Liver (tissue), 9 donors: ENCODE results near the gene MFSD1. TPM values are rescaled to one million over a fixed set of nuclear protein-coding genes. Genes with fewer than 3 reads are reported as not detected.

Experiments used
- DNase-seq: peaks from one replicate; pipeline ENCODE4 v3.0.0-alpha.2; 2017; ENCODE audit warnings: low spot score
- H3K27ac ChIP-seq, 2 donors: one replicate each; pipeline ENCODE4 v1.7.0; 2013; ENCODE audit warnings: inconsistent platforms in 2 of 2, low read length in 2 of 2, control low read depth in 1 of 2, low read depth in 1 of 2, mild to moderate bottlenecking in 1 of 2
- H3K27me3 ChIP-seq, 4 donors: one replicate each; pipeline versions ENCODE4 v1.6.1 to v1.7.0; 2013; ENCODE audit warnings: low read length in 3 of 4, inconsistent platforms in 1 of 4, mild to moderate bottlenecking in 1 of 4, moderate library complexity in 1 of 4; ENCODE audit not compliant: control insufficient read depth in 4 of 4, insufficient read depth in 4 of 4
- H3K36me3 ChIP-seq, 4 donors: one replicate each; pipeline versions ENCODE4 v1.6.1 to v1.7.0; 2013; ENCODE audit warnings: low read length in 3 of 4, mild to moderate bottlenecking in 3 of 4, low read depth in 1 of 4, moderate library complexity in 1 of 4; ENCODE audit not compliant: control insufficient read depth in 4 of 4, insufficient read depth in 3 of 4
- H3K4me1 ChIP-seq, 4 donors: one replicate each; pipeline versions ENCODE4 v1.6.1 to v1.7.0; 2013; ENCODE audit warnings: low read length in 3 of 4, mild to moderate bottlenecking in 3 of 4, moderate library complexity in 1 of 4; ENCODE audit not compliant: control insufficient read depth in 4 of 4, insufficient read depth in 4 of 4
- H3K4me3 ChIP-seq, 3 donors: one replicate each; pipeline versions ENCODE4 v1.6.1 to v1.7.0; 2013; ENCODE audit warnings: low read length in 3 of 3, control low read depth in 1 of 3, low read depth in 1 of 3, mild to moderate bottlenecking in 1 of 3
- H3K9ac ChIP-seq, 2 donors: one replicate each; pipeline ENCODE4 v1.7.0; 2013; ENCODE audit warnings: low read length in 2 of 2, mild to moderate bottlenecking in 2 of 2, moderate library complexity in 2 of 2, control low read depth in 1 of 2, low read depth in 1 of 2
- H3K9me3 ChIP-seq, 4 donors: one replicate each; pipeline versions ENCODE4 v1.6.1 to v1.7.0; 2013; ENCODE audit warnings: low read length in 3 of 4; ENCODE audit not compliant: control insufficient read depth in 4 of 4
- FOXA1 ChIP-seq: IDR thresholded peaks from 2 replicates; pipeline ENCODE4 v1.6.1; 2016; ENCODE audit warnings: antibody characterized with exemption
- FOXA2 ChIP-seq: IDR thresholded peaks from 2 replicates; pipeline ENCODE4 v1.6.1; 2016; ENCODE audit warnings: antibody characterized with exemption
- HNF4A ChIP-seq, 2 donors: conservative IDR thresholded peaks; 2 replicates each; pipeline ENCODE4 v1.6.1; 2016; ENCODE audit warnings: antibody characterized with exemption in 2 of 2, mild to moderate bottlenecking in 2 of 2
- HNF4G ChIP-seq: IDR thresholded peaks from 2 replicates; pipeline ENCODE4 v1.6.1; 2016; ENCODE audit warnings: antibody characterized with exemption
- RAD21 ChIP-seq, 2 donors: IDR thresholded peaks; 2 replicates each; pipeline ENCODE4 v1.6.1; 2016; ENCODE audit warnings: antibody characterized with exemption in 2 of 2, mild to moderate bottlenecking in 2 of 2
- REST ChIP-seq: IDR thresholded peaks from 2 replicates; pipeline ENCODE4 v1.6.1; 2016; ENCODE audit warnings: antibody characterized with exemption, mild to moderate bottlenecking
- RXRA ChIP-seq, 2 donors: IDR thresholded peaks; 2 replicates each; pipeline ENCODE4 v1.6.1; 2017 to 2018; ENCODE audit warnings: antibody characterized with exemption in 2 of 2, mild to moderate bottlenecking in 1 of 2
- SP1 ChIP-seq: IDR thresholded peaks from 2 replicates; pipeline ENCODE4 v1.6.1; 2018; ENCODE audit warnings: antibody characterized with exemption, mild to moderate bottlenecking
- YY1 ChIP-seq: IDR thresholded peaks from 2 replicates; pipeline ENCODE4 v1.6.1; 2016; ENCODE audit warnings: antibody characterized with exemption, mild to moderate bottlenecking
- WGBS: extraction: QIAGEN DNeasy Blood & Tissue Kit; methylation state at CpG from one replicate; pipeline ENCODE4 v1.1.7; 2013; 5-methylcytosine and 5-hydroxymethylcytosine counted together
- polyA plus RNA-seq, 2 donors: library from polyadenylated mRNA; stranded (reverse) in 1 of 2; unstranded in 1 of 2; fragments of 200-250 nt in 1 of 2; fragments of >200 nt in 1 of 2; fragmentation: Nextera tagmentation in 1 of 2; extraction: Ambion mirVana in 1 of 2; gene quantifications; one replicate each; pipeline versions ENCODE4 v1.2.1 to v1.2.3, GENCODE V29; 2013 to 2015
- total RNA-seq, 2 donors: library from RNA; depleted of rRNA; stranded (reverse); fragments of >200 nt; gene quantifications; one replicate each; pipeline ENCODE4 v1.2.3, GENCODE V29; 2014
- TF ChIP-seq, protein P1 (sequence below): IDR thresholded peaks from 2 replicates; pipeline ENCODE4 v1.6.1; 2016; ENCODE audit warnings: antibody characterized with exemption
- TF ChIP-seq, protein P2 (sequence below): fragments of 150-350 bp; IDR thresholded peaks from 2 replicates; pipeline ENCODE4 v1.5.1; 2017; ENCODE audit warnings: improper control_type of control experiment, low read depth, low read length; ENCODE audit not compliant: missing input control
- donor health status: healthy.
- donor health status: healthy.
- donor health status: healthy.
- donor health status: healthy.
- donor health status: healthy.

Gene MFSD1
- total and polyA plus RNA-seq, 4 donors = 30.4 to 84.7 (median 60.3) TPM

DNA sequence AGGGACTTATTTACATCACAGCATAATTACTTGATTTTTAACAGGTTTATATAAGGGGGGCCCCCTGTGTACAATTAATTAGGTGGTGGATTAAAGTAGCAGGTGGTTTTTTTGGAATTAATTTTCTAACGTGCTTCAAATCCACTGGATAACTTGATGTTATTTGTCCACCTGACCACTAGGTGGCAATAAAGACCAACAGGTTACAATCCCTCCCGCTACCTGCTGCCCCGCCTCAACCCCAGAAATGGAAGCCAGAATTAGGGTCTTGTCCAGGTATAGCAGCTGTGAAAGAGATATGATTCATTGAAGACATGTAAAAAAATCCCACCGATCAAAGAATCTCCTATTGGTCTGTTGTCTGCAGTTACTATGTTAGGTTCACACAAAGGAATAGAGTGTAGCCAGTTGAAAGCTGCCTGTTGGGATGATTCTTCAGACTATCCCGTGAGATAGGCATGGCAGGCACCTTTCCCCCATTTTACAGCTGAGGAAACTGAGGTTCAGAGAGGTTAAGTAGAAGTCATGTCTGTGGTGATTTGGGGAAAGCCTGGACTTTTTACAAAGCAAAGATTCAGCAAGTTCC lies 44.0 kb downstream of the MFSD1 start:
- H3K4me3 ChIP-seq = no peak overlapping the region
- TF ChIP-seq HNF4A (conservative IDR thresholded peaks at IDR 0.05) (no peak), YY1 (peak; percentile 43), HNF4G (no peak), RAD21 (IDR thresholded peaks at IDR 0.05) (peak; percentile 89 to 90), REST (no peak), FOXA1 (peak; percentile 5)
- TF ChIP-seq, protein P1, sequence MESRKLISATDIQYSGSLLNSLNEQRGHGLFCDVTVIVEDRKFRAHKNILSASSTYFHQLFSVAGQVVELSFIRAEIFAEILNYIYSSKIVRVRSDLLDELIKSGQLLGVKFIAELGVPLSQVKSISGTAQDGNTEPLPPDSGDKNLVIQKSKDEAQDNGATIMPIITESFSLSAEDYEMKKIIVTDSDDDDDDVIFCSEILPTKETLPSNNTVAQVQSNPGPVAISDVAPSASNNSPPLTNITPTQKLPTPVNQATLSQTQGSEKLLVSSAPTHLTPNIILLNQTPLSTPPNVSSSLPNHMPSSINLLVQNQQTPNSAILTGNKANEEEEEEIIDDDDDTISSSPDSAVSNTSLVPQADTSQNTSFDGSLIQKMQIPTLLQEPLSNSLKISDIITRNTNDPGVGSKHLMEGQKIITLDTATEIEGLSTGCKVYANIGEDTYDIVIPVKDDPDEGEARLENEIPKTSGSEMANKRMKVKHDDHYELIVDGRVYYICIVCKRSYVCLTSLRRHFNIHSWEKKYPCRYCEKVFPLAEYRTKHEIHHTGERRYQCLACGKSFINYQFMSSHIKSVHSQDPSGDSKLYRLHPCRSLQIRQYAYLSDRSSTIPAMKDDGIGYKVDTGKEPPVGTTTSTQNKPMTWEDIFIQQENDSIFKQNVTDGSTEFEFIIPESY = no peak
- TF ChIP-seq, protein P2, sequence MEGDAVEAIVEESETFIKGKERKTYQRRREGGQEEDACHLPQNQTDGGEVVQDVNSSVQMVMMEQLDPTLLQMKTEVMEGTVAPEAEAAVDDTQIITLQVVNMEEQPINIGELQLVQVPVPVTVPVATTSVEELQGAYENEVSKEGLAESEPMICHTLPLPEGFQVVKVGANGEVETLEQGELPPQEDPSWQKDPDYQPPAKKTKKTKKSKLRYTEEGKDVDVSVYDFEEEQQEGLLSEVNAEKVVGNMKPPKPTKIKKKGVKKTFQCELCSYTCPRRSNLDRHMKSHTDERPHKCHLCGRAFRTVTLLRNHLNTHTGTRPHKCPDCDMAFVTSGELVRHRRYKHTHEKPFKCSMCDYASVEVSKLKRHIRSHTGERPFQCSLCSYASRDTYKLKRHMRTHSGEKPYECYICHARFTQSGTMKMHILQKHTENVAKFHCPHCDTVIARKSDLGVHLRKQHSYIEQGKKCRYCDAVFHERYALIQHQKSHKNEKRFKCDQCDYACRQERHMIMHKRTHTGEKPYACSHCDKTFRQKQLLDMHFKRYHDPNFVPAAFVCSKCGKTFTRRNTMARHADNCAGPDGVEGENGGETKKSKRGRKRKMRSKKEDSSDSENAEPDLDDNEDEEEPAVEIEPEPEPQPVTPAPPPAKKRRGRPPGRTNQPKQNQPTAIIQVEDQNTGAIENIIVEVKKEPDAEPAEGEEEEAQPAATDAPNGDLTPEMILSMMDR = peak; percentile 66
- no peak for DNase-seq

GRCh38 chr3:158846803-158847451 lies 45.1 kb downstream of the MFSD1 start:
- no peak overlapping the region for H3K4me3 ChIP-seq
- no peak for TF ChIP-seq SP1
- TF ChIP-seq FOXA2 = peak; percentile 93
- peak in 1 of 2 donors; percentile 21 for TF ChIP-seq RXRA (IDR thresholded peaks at IDR 0.05)
- peak; percentile 82 for TF ChIP-seq FOXA1
- TF ChIP-seq HNF4A (conservative IDR thresholded peaks at IDR 0.05) = peak in 1 of 2 donors; percentile 11
- no peaks in the 10 kb centered on the region for H3K36me3 ChIP-seq
- no peak for DNase-seq
- 61% methylated on average over 3 of the region's 3 CpGs for WGBS
- no peak overlapping the region for H3K9ac ChIP-seq
- H3K27me3 ChIP-seq = no peaks in the 10 kb centered on the region
- H3K4me1 ChIP-seq = peaks cover 0 to 15% (median 13%) of the 10 kb centered on the region in 4 donors
- no peak overlapping the region for H3K27ac ChIP-seq
- no peaks in the 10 kb centered on the region for H3K9me3 ChIP-seq

More for the DNA sequence above, 44.0 kb downstream of the MFSD1 start:
- H3K4me1 ChIP-seq = peaks cover 0 to 15% (median 13%) of the 10 kb centered on the region in 4 donors
- H3K36me3 ChIP-seq = no peaks in the 10 kb centered on the region
- H3K9me3 ChIP-seq = no peaks in the 10 kb centered on the region
- no peaks in the 10 kb centered on the region for H3K27me3 ChIP-seq
- no peak overlapping the region for H3K9ac ChIP-seq
- WGBS = 15% methylated on average over 5 of the region's 5 CpGs
- H3K27ac ChIP-seq = no peak overlapping the region
